Cardiac fibroblast (primary cell): ENCODE data around the gene PLA2G4B.
A peak's percentile ranks its signal among the peaks of the same experiment; 100 is the strongest.

ENCODE experiments used
- DNase-seq, 2 donors: peaks; one replicate each; pipeline versions ENCODE4 v3.0.0 to v3.0.0-alpha.2; 2010; ENCODE audit warnings: low read depth in 2 of 2
- H3K4me3 ChIP-seq, 2 donors: replicated peaks in 1 of 2; 1 replicate in 1 of 2; 2 replicates in 1 of 2; pipeline ENCODE4 v1.5.1; 2011; ENCODE audit warnings: low read depth in 2 of 2, low read length in 2 of 2, mild to moderate bottlenecking in 2 of 2, moderate library complexity in 1 of 2
- TF ChIP-seq, protein P1 (sequence below): IDR thresholded peaks from one replicate; pipeline ENCODE4 v1.5.1; 2011; ENCODE audit warnings: low read depth, mild to moderate bottlenecking, low read length, inconsistent platforms

The PLA2G4B gene

GRCh38 chr15:41878355-41878699 lies 39.7 kb downstream of the PLA2G4B start:
- no peak for DNase-seq
- TF ChIP-seq, protein P1, sequence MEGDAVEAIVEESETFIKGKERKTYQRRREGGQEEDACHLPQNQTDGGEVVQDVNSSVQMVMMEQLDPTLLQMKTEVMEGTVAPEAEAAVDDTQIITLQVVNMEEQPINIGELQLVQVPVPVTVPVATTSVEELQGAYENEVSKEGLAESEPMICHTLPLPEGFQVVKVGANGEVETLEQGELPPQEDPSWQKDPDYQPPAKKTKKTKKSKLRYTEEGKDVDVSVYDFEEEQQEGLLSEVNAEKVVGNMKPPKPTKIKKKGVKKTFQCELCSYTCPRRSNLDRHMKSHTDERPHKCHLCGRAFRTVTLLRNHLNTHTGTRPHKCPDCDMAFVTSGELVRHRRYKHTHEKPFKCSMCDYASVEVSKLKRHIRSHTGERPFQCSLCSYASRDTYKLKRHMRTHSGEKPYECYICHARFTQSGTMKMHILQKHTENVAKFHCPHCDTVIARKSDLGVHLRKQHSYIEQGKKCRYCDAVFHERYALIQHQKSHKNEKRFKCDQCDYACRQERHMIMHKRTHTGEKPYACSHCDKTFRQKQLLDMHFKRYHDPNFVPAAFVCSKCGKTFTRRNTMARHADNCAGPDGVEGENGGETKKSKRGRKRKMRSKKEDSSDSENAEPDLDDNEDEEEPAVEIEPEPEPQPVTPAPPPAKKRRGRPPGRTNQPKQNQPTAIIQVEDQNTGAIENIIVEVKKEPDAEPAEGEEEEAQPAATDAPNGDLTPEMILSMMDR: no peak

GRCh38 chr15:41879321-41879845 lies 40.7 kb downstream of the PLA2G4B start:
- H3K4me3 ChIP-seq: no peak overlapping the region
- no peak for DNase-seq
- TF ChIP-seq, protein P1: no peak

More at GRCh38 chr15:41878355-41878699, 39.7 kb downstream of the PLA2G4B start:
- H3K4me3 ChIP-seq: no peak overlapping the region

DNA sequence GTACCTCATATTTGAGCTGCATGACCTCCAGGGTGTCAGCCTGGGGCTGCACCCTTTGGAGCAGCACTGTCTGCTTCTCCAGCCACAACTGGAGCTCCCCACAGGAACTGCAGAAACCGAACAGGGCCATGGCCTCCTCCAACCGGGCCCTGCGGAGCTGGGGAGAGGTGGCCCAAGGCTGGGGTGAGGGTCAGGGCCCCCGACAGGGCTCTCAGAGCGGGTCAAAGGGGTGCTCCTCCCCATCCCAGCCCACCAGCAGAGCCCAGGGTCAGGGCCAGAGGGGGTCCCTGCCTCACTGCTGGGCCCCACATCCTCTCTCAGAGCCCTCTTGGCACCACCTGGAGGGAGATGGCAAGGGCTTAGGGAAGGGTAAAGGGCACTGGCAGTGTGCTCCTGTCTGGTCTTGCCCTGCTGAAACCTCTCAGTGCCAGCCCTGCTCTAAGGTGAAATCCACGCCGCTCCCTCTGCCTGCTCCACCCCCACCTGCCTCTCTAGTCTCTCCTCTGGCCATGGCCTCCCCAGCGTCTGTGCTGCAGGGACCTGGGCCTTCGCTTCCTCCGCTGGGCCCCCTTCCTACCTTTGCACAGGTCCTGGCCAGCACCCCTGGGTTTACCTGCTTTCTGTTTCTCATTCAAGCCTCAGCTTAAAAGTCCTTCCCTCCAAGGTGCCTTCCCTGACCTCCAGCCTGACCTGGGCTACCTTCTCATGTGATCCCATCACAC lies 41.7 kb downstream of the PLA2G4B start:
- no peak overlapping the region for H3K4me3 ChIP-seq
- no peak for DNase-seq
- TF ChIP-seq, protein P1: no peak

GRCh38 chr15:41881086-41881485 lies 42.4 kb downstream of the PLA2G4B start:
- no peak for DNase-seq
- TF ChIP-seq, protein P1: no peak
- H3K4me3 ChIP-seq: no peak overlapping the region

- DNase-seq: no peak
- TF ChIP-seq, protein P1: no peak
- no peak overlapping the region for H3K4me3 ChIP-seq
Measured at GRCh38 chr15:41881550-41881919, 42.9 kb downstream of the PLA2G4B start.

GRCh38 chr15:41881920-41882688 lies 43.5 kb downstream of the PLA2G4B start:
- peak in 1 of 2 donors; percentile 16 for DNase-seq
- peak overlapping the region in 1 of 2 donors; percentile 3 for H3K4me3 ChIP-seq

More at GRCh38 chr15:41881920-41882688, 43.5 kb downstream of the PLA2G4B start:
- TF ChIP-seq, protein P1: no peak
